Measurements from ENCODE around the gene ANAPC10. TPM values are rescaled to one million over a fixed set of nuclear protein-coding genes. Genes with fewer than 3 reads are reported as not detected.

The ANAPC10 gene
- total and polyA plus RNA-seq, 8 donors = 16.0 to 31.6 (median 27.5) TPM

- peak overlapping the region; percentile 3 to 51 for H3K27ac ChIP-seq
- H3K27me3 ChIP-seq = no peaks in the 10 kb centered on the region
- TF ChIP-seq CTCF (IDR thresholded peaks at IDR 0.05) = no peak
- H3K4me1 ChIP-seq = peaks cover 12 to 17% of the 10 kb centered on the region in 2 donors
- ATAC-seq = no peak
- intact Hi-C loops (cut with DNase I) = no loop called here
- H3K4me3 ChIP-seq = no peak overlapping the region
- no peaks in the 10 kb centered on the region for H3K9me3 ChIP-seq
- peaks cover 0 to 27% of the 10 kb centered on the region in 2 donors for H3K36me3 ChIP-seq
- no peak for DNase-seq
Measured at GRCh38 chr4:145131848-145132247, 33.9 kb upstream of the ANAPC10 start.

- Histone ChIP-seq H3K4me3 (no peak overlapping the region), H3K9me3 (no peaks in the 10 kb centered on the region), H3K4me1 (peaks cover 12 to 17% of the 10 kb centered on the region in 2 donors), H3K27ac (peak overlapping the region; percentile 3 to 51), H3K27me3 (no peaks in the 10 kb centered on the region), H3K36me3 (peaks cover 0 to 37% of the 10 kb centered on the region in 2 donors)
- ATAC-seq = peak; percentile 78
- DNase-seq = peak in 1 of 4 donors; percentile 41
- no peak for TF ChIP-seq CTCF (IDR thresholded peaks at IDR 0.05)
- intact Hi-C loops (cut with DNase I) = no loop called here
Measured at GRCh38 chr4:145130788-145131399, 32.9 kb upstream of the ANAPC10 start.

GRCh38 chr4:145130130-145130529 is 32.1 kb upstream of the ANAPC10 start:
- H3K4me3 ChIP-seq = no peak overlapping the region
- intact Hi-C loops (cut with DNase I) = no loop called here
- H3K36me3 ChIP-seq = peaks cover 0 to 45% of the 10 kb centered on the region in 2 donors
- peaks cover 12 to 17% of the 10 kb centered on the region in 2 donors for H3K4me1 ChIP-seq
- DNase-seq (no peak), ATAC-seq (no peak)
- H3K27me3 ChIP-seq = no peaks in the 10 kb centered on the region
- H3K9me3 ChIP-seq = no peaks in the 10 kb centered on the region
- H3K27ac ChIP-seq = peak overlapping the region; percentile 3 to 51
- TF ChIP-seq CTCF (IDR thresholded peaks at IDR 0.05) = no peak

DNA sequence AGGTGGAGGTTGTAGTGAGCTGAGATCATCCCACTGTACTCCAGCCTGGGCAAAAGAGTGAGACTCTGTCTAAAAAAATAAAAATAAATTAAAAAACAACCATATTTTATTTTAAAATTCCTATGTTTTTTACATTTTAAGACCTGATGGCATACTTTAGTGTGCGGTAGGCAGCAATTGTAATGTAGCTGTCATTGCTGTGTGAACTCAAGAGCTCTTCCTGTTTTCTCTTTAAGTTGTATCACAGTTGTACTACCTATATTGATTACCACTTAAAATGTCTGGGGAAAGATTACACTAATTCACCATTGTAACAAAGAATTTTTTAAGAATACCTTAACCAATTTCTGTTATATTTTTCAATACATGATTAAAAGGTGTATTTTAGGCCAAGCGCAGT is 27.4 kb upstream of the ANAPC10 start:
- Histone ChIP-seq H3K27ac (no peak overlapping the region), H3K36me3 (peaks cover 0 to 88% of the 10 kb centered on the region in 2 donors), H3K4me1 (no peaks in the 10 kb centered on the region), H3K9me3 (no peaks in the 10 kb centered on the region), H3K4me3 (no peak overlapping the region), H3K27me3 (no peaks in the 10 kb centered on the region)
- DNase-seq = no peak
- intact Hi-C loops (cut with DNase I) = no loop called here
- ATAC-seq = no peak
- no peak for TF ChIP-seq CTCF (IDR thresholded peaks at IDR 0.05)

GRCh38 chr4:145108128-145108527 is 10.1 kb upstream of the ANAPC10 start:
- intact Hi-C loops (cut with DNase I) = no loop called here
- peaks cover 0 to 8% of the 10 kb centered on the region in 2 donors for H3K4me1 ChIP-seq
- H3K36me3 ChIP-seq = peaks cover 0 to 89% of the 10 kb centered on the region in 2 donors
- H3K4me3 ChIP-seq = no peak overlapping the region
- no peak for DNase-seq
- H3K27ac ChIP-seq = no peak overlapping the region
- ATAC-seq = no peak
- no peaks in the 10 kb centered on the region for H3K27me3 ChIP-seq
- no peaks in the 10 kb centered on the region for H3K9me3 ChIP-seq
- TF ChIP-seq CTCF (IDR thresholded peaks at IDR 0.05) = no peak
